DOHH2 (cell line): ENCODE results near the gene OPN5.
A peak's percentile ranks its signal among the peaks of the same experiment; 100 is the strongest.

Experiments used
- CTCF ChIP-seq: fragments of 200-600 bp; sonication (generic); IDR thresholded peaks from one replicate; pipeline ENCODE4 v1.5.1; 2014; ENCODE audit warnings: antibody characterized with exemption, mild to moderate bottlenecking, low read depth, low read length; ENCODE audit not compliant: poor library complexity, severe bottlenecking
- EZH2phosphoT487 ChIP-seq: fragments of 200-600 bp; sonication (generic); IDR thresholded peaks from 2 replicates; pipeline ENCODE4 v1.6.1; 2017; ENCODE audit warnings: borderline replicate concordance, mild to moderate bottlenecking, antibody characterized with exemption, low read length, moderate library complexity, mixed read lengths

- TF ChIP-seq EZH2phosphoT487 (no peak), CTCF (peak; percentile 95)
Measured at GRCh38 chr6:47787620-47788497, 6.0 kb downstream of the OPN5 start.
